ENCODE measurements around the gene SDK1.

Gene SDK1

DNA sequence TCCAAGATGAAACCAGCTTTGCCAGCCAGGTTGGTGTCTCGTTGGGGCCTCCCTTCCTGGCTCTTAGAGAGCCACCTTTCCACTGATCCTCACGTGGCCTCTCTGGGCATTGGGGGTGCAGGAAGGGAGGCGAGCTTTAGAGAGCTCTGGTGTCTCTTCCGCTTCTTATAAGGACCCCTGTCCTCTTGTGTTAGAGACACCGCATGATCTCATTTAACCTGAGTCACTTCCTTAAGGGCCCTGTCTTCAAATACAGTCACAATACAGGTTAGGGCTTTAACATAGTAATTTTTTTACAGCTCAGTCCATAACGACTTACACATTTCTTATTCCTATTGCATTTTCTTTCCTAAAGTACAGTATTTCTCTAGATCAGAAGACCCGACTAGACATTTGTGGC lies 535.8 kb downstream of the SDK1 start:
- TF ChIP-seq, protein P1, sequence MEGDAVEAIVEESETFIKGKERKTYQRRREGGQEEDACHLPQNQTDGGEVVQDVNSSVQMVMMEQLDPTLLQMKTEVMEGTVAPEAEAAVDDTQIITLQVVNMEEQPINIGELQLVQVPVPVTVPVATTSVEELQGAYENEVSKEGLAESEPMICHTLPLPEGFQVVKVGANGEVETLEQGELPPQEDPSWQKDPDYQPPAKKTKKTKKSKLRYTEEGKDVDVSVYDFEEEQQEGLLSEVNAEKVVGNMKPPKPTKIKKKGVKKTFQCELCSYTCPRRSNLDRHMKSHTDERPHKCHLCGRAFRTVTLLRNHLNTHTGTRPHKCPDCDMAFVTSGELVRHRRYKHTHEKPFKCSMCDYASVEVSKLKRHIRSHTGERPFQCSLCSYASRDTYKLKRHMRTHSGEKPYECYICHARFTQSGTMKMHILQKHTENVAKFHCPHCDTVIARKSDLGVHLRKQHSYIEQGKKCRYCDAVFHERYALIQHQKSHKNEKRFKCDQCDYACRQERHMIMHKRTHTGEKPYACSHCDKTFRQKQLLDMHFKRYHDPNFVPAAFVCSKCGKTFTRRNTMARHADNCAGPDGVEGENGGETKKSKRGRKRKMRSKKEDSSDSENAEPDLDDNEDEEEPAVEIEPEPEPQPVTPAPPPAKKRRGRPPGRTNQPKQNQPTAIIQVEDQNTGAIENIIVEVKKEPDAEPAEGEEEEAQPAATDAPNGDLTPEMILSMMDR (IDR thresholded peaks at IDR 0.05; ENCODE audit: extremely low read depth, missing control alignments), result no peak
- DNase-seq (ENCODE audit: low spot score), result no peak

DNA sequence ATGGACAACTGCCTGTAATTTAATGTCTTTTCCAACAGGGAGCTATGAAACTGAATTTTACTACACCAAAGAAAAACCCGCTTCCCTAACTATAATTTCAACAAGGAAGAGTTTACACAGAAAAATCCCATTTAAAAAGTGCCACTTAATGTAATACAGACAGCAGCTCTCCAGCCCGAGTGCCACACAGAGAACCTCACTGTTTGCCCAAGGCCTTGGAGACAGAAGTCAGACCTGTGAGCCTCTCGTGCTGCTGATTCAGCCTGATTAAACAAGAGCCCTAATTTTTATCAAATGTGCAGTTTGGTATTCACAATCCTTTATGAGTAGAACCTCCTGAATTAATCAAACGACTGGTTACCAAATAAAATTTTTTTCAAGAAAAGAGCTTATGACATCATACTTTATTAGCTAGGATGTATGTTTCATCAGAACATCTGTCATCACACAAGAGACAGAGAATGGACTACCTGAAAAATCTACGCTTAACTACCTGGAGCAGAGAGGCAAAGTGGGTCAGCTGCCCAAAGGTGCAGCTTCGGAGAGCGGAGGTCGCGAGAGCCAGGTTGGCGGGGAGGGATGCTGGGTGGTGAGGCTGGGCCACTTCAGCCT lies 543.6 kb downstream of the SDK1 start:
- TF ChIP-seq, protein P1 (IDR thresholded peaks at IDR 0.05; ENCODE audit: extremely low read depth, missing control alignments), result no peak

DNA sequence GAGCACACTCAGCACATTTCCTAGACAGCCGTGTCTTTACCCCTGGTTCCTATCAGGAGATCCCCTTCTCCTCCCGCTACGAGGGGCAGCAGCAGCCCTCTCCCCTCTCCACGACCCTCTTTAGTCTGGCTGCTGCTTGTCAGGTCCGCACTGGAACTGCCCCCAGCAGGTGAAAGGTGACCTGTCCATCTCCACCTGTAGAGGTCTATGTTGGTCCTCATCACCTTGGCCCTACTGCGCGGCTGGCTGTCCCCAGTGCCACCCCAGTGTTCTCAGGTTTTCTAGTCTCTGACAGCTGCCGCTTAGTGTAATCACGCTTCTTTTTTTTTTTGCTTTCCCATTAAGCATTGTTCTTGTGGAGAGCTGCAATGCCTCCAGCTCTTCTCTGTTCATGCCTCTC lies 545.7 kb downstream of the SDK1 start:
- TF ChIP-seq, protein P1 (IDR thresholded peaks at IDR 0.05; ENCODE audit: extremely low read depth, missing control alignments), result no peak
- DNase-seq (ENCODE audit: low spot score), result no peak

More for the DNA sequence above, 543.6 kb downstream of the SDK1 start:
- DNase-seq (ENCODE audit: low spot score), result no peak

DNA sequence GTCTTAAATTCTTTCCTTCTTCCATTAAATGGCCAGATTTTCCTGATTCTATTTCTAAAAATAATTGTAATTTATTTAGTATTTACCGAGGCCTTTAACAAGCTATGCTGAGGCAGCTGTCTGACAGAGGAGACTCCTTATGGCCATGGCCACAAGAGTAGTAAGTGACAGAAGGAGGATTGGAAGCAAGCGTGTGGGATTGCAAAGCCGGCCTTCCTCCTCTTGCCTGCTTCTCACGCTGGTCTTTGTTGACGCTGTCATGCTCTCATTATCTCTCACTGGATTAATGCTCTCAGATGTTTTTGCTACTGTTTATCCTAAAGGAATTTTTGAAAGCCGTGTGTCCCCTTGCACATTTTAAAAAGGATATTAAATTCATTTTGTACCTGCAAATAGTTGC lies 546.3 kb downstream of the SDK1 start:
- TF ChIP-seq, protein P1 (IDR thresholded peaks at IDR 0.05; ENCODE audit: extremely low read depth, missing control alignments), result no peak
- no peak for DNase-seq (ENCODE audit: low spot score)

DNA sequence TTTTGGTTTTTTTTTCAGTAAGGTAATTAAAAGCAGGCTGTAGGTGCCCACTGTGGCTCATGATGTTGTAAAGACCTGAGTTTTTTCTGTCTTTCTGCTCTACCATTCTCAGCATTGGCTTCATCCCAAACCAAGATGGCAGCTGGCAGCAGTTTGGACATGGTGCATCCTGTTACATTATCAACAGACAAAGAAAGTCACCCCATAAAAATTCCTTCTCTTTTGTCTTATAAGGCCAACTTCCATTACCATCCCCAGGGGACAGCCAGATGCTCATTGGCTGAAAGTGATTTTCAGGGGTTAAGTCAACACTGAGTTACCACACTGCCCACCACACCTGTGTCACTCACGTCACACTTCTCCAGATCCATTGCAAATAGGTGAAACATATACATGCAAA lies 558.4 kb downstream of the SDK1 start:
- no peak for DNase-seq (ENCODE audit: low spot score)

DNA sequence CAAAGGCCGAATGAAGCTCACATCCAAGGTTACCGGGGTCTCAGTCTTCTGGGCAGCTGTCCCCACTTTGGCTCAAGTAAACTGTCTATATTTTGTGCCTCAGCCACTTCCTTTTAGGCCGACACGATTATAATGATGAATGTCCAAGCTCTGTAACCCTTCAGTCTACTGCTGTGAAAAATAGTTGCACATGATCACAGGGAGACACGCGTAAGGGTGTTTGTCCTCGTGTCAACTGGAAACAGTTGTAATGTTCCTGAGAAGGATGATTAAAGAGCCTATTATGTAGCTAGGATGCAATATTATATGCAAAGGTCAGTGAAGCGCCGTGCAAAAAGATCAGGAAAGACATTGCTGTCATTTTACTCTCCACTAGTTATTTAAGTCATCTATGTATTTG lies 559.9 kb downstream of the SDK1 start:
- no peak for DNase-seq (ENCODE audit: low spot score)
- TF ChIP-seq, protein P1 (IDR thresholded peaks at IDR 0.05; ENCODE audit: extremely low read depth, missing control alignments), result no peak

More for the DNA sequence above, 558.4 kb downstream of the SDK1 start:
- TF ChIP-seq, protein P1 (IDR thresholded peaks at IDR 0.05; ENCODE audit: extremely low read depth, missing control alignments), result no peak

DNA sequence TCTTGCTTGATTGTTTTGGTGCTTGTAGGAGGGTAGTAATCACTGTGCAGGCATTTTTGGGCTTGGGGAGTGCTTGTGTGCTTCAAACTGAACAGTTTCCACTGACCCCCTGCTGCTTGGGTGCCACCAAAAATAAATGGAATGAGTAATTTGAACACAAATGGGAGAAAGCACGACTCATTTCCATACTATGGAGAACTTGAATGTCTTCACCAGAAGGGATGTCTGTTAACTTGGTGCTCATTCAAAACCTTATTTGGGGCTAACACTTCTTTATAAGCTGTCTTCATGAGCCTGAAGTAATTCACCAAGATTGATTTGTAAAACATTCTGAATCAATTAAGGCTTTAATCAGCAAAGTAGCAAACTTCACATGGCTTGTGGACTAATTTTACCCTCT lies 560.3 kb downstream of the SDK1 start:
- TF ChIP-seq, protein P1 (IDR thresholded peaks at IDR 0.05; ENCODE audit: extremely low read depth, missing control alignments), result no peak
- DNase-seq (ENCODE audit: low spot score), result no peak

All from GM20000 (cell line).